Activated CD4-positive, alpha-beta T cell treated with anti-CD3 and anti-CD28 coated beads for 24 hours (primary cell): Measurements from ENCODE around the gene FALEC.
"Not testable (repeated sequence)": the region's sequence is repeated elsewhere in the genome, so short reads cannot be mapped to it uniquely, and the experiment has no call there.

Source experiments
- DNase-seq, 2 donors: peaks; one replicate each; pipeline ENCODE4 v3.0.0-alpha.2; 2020; ENCODE audit warnings: low read depth in 2 of 2

FALEC gene

GRCh38 chr1:150574260-150575071, 58.9 kb downstream of the FALEC start:
- DNase-seq: no peak

- DNase-seq: no peak
These were observed 59.5 kb downstream of the FALEC start for GRCh38 chr1:150575072-150575489.

GRCh38 chr1:150575518-150576366, 60.2 kb downstream of the FALEC start:
- no peak for DNase-seq

GRCh38 chr1:150576367-150576711, 60.8 kb downstream of the FALEC start:
- no peak for DNase-seq

DNA sequence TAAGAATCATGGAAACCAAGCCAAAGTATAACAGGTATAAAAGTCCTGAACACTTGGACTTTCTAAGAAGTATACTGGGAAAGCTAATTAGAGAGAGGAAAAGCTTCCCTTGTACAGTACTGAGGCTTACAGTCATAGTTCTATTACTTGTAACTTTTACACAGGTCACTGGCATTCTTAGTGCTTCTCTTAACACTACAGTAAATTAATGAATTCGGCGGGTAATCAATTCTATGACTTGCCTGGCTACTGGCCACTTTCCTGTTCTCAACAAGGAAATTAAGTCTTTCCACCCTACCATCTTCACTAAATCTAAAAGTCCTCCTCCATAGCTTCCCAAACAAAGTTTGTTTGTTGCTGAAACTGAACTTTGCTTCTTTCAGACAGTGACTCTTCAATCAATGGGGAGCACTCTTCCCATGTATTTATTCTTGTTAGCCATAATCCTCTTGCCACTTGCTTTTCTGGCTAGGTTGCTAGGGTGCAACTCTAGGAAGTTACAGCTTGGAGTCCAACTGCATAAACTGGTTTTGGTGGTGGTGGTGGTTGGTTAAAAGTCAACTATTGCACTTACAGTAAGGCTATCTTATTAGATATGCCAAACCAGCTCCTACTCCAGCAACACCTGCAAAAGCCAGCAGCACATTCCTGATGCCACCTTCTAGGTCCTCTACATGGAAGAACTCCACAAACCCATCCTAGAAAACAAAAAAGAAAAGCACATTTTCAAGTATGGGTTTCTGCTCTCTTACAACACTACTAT, 61.4 kb downstream of the FALEC start:
- DNase-seq: no peak

DNA sequence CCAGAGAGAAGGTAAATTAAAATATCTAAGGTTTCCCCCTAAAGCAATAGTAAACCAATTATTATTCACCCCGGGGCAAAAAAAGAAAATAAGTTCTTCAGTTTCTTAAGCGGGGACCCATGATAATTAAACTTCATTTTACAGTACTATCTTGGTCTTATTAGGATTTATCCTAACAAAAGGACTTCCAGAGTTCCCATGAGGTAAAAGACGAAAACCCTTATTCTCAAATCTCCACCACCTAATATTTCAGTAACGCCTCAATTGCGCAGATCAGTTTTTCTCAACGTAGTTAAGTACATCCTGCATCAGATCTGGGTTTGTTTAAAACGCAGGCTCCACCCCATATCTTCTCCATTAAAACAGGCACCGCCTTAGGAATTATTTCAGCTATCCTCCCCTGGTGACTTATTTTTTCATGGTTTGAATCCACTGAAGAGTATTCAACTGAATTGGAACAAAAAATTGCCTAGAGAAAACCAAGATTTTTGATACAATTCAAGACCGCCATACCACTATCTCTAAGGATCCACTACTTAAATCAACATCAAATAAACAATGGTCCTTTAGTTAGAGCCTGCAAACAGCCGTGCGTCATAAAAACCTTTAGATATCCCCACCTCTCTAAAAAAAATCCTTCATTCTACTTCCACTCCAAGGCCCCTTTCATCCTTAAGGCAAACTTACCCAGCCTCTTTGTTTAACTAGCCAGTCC, 62.2 kb downstream of the FALEC start:
- no peak for DNase-seq

DNA sequence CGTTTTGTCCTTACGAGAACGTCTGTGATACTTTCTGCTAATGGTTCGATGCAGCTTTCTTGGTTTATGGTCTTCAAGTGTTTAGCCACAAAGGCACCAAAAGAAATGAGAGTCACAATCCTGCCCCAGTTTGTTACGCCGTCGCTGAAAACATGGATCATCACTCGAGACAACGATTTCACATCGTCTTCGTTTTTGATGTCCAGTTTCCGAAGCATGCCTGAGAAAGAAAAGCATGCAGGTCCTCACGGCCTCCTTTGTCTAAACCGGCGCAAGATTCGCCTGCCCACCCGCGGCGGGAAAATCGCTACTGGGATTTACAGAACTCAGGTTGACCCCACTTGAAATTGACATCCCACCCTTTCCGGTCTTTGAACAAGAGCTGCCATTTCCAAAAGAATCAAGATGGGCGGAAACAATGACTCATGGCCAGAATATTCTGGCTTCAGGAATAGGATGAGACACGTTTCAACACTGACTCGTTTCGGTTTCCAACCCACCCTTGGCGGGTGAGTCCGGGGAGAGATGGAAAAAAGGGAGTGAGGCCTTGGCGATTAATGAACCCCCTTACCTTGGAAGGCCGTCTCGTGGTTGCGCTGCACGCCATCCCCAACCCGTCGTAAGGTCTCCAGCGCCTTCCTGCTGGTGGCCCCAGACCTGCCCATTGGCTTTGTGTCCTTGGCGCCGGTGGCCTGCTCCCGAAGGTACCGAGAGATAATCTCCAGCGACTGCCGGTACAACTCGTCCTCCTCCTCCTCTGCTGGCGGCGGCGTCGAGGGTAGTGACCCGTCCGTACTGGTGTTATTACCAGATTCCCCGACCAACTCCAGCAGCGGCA, 62.9 kb downstream of the FALEC start:
- DNase-seq: no peak

- peak; percentile 74 to 79 for DNase-seq
These were observed 63.8 kb downstream of the FALEC start, which contains the start of gene MCL1 for GRCh38 chr1:150579110-150579944. TSS of gene MCL1 (minus strand) at chr1:150579610. CDS start at chr1:150579530, 80 bp downstream.

- DNase-seq: no peak
These were observed 64.5 kb downstream of the FALEC start for GRCh38 chr1:150579945-150580642.

DNA sequence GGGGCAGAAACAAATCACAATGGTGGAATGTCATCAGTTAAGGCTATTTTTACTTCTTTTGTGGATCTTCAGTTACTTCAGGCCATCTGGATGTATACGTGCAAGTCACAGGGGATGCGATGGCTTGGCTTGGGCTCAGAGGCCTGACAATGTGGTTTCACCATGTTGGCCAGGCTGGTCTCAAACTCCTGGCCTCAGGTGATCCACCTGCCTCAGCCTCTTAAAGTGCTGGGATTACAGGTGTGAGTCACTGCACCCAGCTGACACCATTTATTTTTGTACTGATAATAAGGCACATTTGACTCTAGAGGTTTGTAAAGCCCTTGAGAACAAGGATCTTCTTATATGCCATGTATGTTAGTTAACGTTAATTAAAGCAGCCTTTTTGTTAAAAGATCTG, 65.4 kb downstream of the FALEC start:
- not testable (repeated sequence) for DNase-seq

- not testable (repeated sequence) for DNase-seq
These were observed 65.9 kb downstream of the FALEC start for GRCh38 chr1:150581437-150581836.

- DNase-seq: not testable (repeated sequence)
These were observed 66.4 kb downstream of the FALEC start for GRCh38 chr1:150581962-150582361.

DNA sequence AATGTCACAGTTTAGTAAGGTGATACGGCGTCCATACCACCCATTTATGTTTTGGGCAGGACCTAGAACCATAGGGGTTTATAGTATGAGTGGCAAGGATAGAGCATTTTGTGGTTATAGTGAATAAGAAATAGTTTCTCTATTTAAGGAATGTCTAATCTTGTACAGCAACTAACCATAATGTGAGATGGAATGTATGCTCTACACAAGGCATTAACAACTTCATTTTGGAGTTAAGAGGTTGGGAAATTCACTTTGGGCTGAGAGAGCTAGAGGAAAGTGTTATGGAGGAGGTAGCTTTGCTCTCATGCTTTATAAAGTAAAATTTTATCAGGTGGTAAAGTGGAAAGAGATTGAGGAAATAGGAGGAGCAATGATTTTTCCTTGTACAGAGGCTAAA, 66.8 kb downstream of the FALEC start:
- DNase-seq: no peak
